CD1c-positive myeloid dendritic cell (primary cell): ENCODE results near the gene INTS12.
"Not testable (repeated sequence)": the region's sequence is repeated elsewhere in the genome, so short reads cannot be mapped to it uniquely, and the experiment has no call there.

Source experiments
- DNase-seq: peaks from one replicate; pipeline ENCODE4 v3.0.0-alpha.2; 2016; ENCODE audit errors: extremely low spot score

INTS12 gene

GRCh38 chr4:105708181-105709080 is at the start of gene INTS12, which contains the start of gene GSTCD:
INTS12 (minus strand) TSS chr4:105708689; CDS start chr4:105700005, 8,684 bp downstream.
GSTCD (plus strand) TSS chr4:105708784; CDS start chr4:105717614, 8,830 bp downstream.
- peak; percentile 96 for DNase-seq

- no peak for DNase-seq
Measured at GRCh38 chr4:105755375-105755774, 46.9 kb upstream of the INTS12 start.

- no peak for DNase-seq
Measured at GRCh38 chr4:105753361-105753760, 44.9 kb upstream of the INTS12 start.

DNA sequence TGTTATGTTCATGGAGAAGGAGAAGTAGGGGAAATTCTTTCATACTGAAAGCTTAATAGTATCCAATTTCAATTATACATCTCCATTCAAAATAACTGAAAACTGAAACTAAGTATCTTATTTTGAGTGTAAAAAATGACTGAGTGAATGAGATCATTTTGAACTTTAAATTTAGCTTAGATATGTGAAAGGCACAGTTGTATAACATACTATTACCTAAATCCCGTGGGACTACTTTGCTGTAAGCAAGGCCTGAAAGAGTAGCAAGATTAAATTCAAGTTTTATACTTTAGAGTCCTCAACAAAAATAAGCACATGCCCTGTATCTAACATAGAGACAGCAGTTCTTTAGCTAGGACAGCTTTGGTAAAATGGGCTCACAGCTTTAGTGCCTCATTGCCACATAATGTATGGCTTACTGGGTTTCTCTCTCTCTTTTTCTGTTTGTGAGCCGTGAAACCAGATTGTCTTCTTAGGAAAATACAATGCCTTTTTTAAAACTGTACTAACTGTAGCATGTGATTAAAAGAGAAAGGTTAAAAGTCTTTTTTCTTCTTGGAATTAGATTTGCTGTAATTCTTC is 43.3 kb upstream of the INTS12 start:
- no peak for DNase-seq

DNA sequence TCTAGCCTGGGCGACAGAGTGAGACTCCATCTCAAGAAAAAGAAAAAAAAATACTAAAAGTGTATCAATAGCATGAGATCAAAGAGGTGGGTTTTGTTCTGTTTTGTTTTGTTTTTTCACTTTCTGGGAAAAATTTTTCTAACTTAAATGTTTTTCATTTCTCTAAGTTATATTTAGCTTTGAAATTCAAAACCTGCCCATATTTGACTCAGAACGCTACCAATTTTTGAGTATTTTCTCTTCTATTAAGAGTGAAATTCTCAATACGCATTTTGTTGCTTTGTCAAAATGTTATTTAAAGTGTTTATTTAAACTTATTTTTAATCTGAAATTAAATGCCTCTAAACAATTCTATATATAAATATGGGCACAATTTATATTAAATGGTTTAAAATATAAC is 39.7 kb upstream of the INTS12 start:
- DNase-seq = no peak

DNA sequence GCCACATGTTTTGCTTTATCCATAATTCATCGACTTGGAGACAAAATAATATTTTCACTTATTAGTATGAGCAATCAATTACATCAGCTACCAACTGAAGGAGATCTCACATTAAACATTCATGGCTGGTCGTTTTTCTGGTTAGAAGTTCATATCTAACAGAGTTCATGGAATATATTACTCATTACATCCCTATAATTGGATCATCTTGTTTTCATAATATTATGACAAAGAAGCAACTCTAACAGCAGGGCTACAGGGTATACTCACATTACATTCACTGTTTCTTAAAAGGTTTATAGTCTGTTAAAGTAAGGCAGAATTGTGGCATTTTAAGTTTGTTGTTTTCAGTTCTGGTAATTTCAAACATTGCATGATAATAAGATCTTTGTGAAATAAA is 33.1 kb upstream of the INTS12 start:
- DNase-seq = no peak

GRCh38 chr4:105735217-105735616 is 26.7 kb upstream of the INTS12 start:
- not testable (repeated sequence) for DNase-seq

- DNase-seq = not testable (repeated sequence)
Measured at GRCh38 chr4:105729895-105730294, 21.4 kb upstream of the INTS12 start.

DNA sequence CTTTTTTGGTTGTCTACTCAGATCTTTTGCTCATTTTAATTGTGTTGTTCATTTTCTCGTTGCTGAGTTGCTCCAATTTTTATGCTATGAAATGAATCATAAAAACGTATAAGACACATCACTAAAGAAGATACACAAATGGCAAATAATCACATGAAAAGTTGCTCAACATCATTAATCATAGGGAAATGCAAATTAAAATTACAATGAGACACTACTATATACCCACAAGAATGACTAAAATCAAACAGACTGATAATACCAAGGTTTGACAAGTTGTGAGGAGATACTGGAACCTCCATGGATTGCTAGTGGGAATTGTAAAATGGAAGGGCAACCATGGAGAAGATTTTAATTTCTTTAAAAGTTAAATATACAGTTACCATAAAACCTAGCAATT is 17.1 kb upstream of the INTS12 start:
- no peak for DNase-seq

DNA sequence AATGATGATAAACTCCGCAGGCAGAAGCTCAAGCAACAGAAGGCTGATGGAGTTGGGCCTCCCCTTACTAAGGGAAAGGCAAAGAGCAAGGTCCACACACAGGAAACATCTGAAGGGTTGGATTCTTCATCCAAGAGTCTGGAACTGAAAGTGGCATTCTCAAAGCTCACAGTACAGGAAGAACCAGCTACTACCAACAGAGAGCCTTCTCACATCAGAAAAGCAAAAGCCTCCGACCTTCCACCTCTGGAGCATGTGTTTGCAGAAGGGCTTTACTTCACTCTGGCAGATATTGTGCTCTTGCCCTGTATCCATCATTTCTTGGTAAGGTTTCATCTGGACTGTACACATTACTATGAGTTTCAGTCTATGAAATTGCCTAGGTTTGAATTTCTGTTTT is 10.7 kb upstream of the INTS12 start:
- DNase-seq = no peak

DNA sequence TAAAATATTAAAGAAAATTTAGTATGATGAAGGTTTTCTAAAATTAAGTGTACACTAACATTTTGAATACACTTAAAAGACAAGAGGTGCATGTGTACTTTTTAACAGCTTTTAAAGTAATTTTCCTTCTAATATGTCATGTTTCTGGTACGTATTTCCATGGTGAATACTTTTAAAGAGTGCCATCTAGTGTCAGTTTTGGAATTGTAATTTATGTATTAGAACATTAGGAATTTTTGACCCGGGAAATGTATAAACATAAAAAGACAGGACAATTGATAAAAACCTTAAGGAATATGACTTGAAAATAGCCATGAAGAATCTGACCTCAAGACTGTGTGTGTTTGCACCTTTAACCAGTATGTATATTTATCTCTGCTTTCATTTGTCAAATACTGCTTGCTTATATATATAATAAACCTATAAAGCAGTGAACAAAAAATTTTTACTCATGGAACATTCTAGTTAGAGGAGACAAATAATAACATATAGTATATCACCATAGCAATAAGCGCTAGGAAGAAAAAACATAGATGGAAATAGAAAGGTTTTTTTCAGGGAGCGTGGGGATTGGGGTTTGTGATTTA is 7.3 kb upstream of the INTS12 start:
- DNase-seq = peak; percentile 55

- DNase-seq = no peak
Measured at GRCh38 chr4:105714932-105715331, 6.4 kb upstream of the INTS12 start.

GRCh38 chr4:105714071-105714521 is 5.6 kb upstream of the INTS12 start:
- peak; percentile 75 for DNase-seq

DNA sequence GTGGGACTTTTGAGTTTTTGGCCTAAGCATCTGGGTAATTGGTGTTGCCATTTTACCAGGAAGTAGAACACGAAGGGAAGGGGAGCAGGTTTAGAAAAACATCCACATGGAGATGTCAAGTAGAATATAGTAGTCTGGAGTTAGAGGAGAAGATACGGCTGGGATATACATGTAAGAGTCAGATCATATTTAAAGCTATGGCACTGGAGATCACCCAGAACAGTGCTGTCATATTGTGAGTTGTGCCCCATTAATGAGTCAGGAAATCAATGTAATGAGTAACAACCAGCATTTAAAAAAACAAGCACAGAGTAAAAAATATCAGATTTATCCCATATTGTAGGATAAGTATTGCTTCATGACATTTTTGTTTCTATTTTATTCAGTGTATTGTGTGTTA is 4.3 kb upstream of the INTS12 start:
- no peak for DNase-seq

- no peak for DNase-seq
Measured at GRCh38 chr4:105710678-105711077, 2.2 kb upstream of the INTS12 start.

DNA sequence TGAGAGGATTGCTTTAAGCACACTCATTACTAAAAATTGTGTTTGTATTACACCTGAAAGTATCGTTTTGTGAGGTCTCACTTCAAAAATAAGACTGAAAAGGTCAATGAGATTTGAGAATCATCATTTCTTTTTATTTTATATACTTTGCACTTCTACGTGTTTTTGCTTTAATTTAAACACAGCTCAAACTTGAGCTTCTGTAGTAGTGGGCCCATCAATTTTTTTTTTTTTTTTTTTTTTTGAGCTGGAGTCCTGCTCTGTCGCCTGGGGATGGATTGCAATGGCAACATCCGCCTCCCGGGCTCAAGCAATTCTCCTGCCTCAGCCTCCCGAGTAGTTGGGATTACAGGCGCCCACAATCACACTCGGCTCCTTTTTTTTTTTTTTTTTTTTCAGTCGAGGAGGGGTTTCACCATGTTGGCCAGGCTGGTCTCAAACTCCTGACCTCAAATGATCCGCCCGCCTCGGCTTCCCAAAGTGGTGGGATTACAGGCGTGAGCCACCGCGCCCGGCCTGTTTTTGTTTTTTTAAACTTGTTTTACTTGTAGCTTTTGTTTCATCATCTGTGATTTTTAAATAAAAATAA is 1.6 kb upstream of the INTS12 start:
- no peak for DNase-seq

GRCh38 chr4:105709081-105709450 is 577 bp upstream of the INTS12 start:
- DNase-seq = peak; percentile 39

GRCh38 chr4:105707782-105708180 is 708 bp downstream of the INTS12 start:
- no peak for DNase-seq

DNA sequence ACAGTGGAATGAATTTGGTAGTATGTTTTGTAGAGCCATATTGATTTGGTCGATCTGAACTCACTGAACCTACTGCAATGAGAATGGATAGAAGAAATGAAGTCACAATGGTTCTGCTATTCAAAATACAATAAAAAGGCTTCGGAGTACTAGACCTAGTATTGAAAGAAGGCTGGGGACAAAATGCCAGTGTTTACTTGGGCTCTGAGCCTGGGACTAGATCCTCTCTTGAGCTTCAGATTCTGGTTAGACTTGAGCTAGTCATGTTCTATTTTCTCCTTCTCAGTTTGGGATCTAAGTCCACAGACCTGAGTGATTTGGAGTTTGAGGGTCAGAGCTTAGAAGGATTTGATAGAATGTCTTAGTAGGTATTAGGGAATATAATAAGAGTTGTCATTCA is 9.9 kb downstream of the INTS12 start:
- no peak for DNase-seq

- DNase-seq = not testable (repeated sequence)
Measured at GRCh38 chr4:105695832-105696231, 12.7 kb downstream of the INTS12 start.

DNA sequence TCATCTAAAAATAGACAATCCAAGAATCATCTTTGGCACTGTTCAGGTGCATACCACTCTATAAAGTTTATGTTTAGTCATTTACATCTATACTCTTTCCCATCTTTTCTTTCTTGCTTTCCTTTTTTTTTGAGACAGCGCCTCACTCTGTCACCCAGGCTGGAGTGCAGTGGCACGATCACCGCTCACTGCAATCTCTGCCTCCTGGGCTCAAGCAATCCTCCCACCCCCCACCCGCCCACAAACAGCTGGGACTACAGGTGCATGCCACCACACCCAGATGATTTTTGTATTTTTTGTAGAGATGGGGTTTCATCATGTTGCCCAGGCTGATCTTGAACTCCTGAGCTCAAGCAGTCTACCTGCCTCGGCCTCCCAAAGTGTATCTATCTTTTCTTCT is 13.7 kb downstream of the INTS12 start:
- not testable (repeated sequence) for DNase-seq

GRCh38 chr4:105686571-105686970 is 21.9 kb downstream of the INTS12 start:
- DNase-seq = no peak
